ENCODE measurements around the gene INAFM1. TPM values are rescaled to one million over a fixed set of nuclear protein-coding genes. Genes with fewer than 3 reads are reported as not detected.

The INAFM1 gene
- polyA plus RNA-seq, 1 experiment = 2.4 TPM

DNA sequence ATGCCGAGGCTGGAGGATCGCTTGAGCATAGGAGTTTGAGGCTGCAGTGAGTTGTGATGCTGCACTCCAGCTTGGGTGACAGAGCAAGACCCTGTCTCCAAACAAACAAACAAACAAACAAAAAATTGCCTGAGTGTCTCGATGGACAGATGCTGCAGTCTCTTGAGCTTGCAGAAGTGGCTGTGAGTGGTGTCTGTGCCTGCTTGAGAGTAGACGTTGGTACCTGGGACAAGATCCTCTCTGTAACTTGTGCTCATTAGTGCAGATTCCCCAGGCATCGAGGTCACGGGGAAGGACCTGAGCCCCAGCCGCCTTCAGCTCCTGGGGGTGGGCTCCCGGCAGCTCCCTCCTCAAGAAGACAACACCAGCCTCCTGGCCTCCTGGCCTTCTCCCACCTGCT is 48.7 kb downstream of the INAFM1 start:
- H3K27ac ChIP-seq (ENCODE audit: low read depth, low read length) = no peak overlapping the region
- H3K27me3 ChIP-seq (ENCODE audit: control insufficient read depth, insufficient read depth, low read length) = peaks cover 3% of the 10 kb centered on the region
- H3K9me3 ChIP-seq (ENCODE audit: control insufficient read depth, insufficient read depth, low read length) = peaks cover 12% of the 10 kb centered on the region; the same call in 1 of the 2 replicates
- ChIA-PET CTCF (interaction anchor here (4.0 kb wide), 1 partner anchor 25 kb away, joined by 17 read pairs; the partner anchor contains the start of gene DHX34), POLR2A (interaction anchor here (0.6 kb wide), 1 partner anchor 23 kb away, joined by 3 read pairs; no protein-coding TSS in a partner anchor)
- no peak for DNase-seq (ENCODE audit: low read depth, low spot score)
- no peak overlapping the region for H3K4me3 ChIP-seq (ENCODE audit: low read depth, low read length)
- no peak for TF ChIP-seq CTCF (IDR thresholded peaks at IDR 0.05; ENCODE audit: low read depth, low read length)

DNA sequence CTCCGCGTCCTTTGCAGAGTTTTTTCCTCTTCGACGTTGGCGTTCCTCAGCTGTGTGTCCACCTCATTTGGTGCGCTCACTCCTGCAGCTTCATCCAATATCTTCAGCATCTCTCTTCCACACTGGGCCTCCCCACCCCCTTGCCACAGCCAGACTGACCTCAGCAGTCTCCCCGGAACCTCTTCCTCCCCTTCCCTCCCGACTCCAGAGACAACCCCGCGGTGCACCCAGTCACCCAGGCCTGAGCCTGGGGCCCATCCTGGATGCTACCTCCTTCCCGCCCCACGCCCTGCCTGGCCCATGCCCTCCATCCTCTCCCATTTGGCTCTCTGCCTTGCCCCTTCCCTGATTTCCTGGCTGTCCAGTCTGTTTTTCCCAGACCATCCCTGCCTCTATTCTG is 49.2 kb downstream of the INAFM1 start:
- DNase-seq (ENCODE audit: low read depth, low spot score) = no peak
- TF ChIP-seq CTCF (IDR thresholded peaks at IDR 0.05; ENCODE audit: low read depth, low read length) = no peak
- ChIA-PET CTCF (interaction anchor here (4.0 kb wide), 1 partner anchor 25 kb away, joined by 17 read pairs; the partner anchor contains the start of gene DHX34), POLR2A (no interaction called here)
- no peak overlapping the region for H3K27ac ChIP-seq (ENCODE audit: low read depth, low read length)
- peaks cover 12% of the 10 kb centered on the region; the same call in 1 of the 2 replicates for H3K9me3 ChIP-seq (ENCODE audit: control insufficient read depth, insufficient read depth, low read length)
- H3K4me3 ChIP-seq (ENCODE audit: low read depth, low read length) = no peak overlapping the region
- H3K27me3 ChIP-seq (ENCODE audit: control insufficient read depth, insufficient read depth, low read length) = peaks cover 3% of the 10 kb centered on the region

GRCh38 chr19:47324502-47324901 is 49.8 kb downstream of the INAFM1 start:
- Histone ChIP-seq H3K9me3 (ENCODE audit: control insufficient read depth, insufficient read depth, low read length) (peaks cover 12% of the 10 kb centered on the region; the same call in 1 of the 2 replicates), H3K4me3 (ENCODE audit: low read depth, low read length) (no peak overlapping the region), H3K27me3 (ENCODE audit: control insufficient read depth, insufficient read depth, low read length) (peaks cover 3% of the 10 kb centered on the region), H3K27ac (ENCODE audit: low read depth, low read length) (no peak overlapping the region)
- no peak for TF ChIP-seq CTCF (IDR thresholded peaks at IDR 0.05; ENCODE audit: low read depth, low read length)
- ChIA-PET POLR2A (no interaction called here), CTCF (interaction anchor here (0.6 to 4.0 kb wide), 4 partner anchors 16 to 1562 kb away, joined by 4 to 17 read pairs (median 5); partner anchors contain the start of gene DHX34)
- DNase-seq (ENCODE audit: low read depth, low spot score) = no peak

Small RNA genes lying within 50 kb of the gene (small RNA-seq; reads per million reads assigned to genes)
- gene MIR3190 (ENCODE audit: insufficient read length, low read depth) = not detected

Other genes with a start within 250 kb of the INAFM1 start
- gene TMEM160, start 226.3 kb upstream of the INAFM1 start, polyA plus RNA-seq (2011; rRNA removed) = 5.3 and 9.3 TPM in 2 replicates
- 4.9 and 7.3 TPM in 2 replicates for gene ZC3H4, start 161.1 kb upstream of the INAFM1 start, polyA plus RNA-seq (2011; rRNA removed)
- 142 and 165 TPM in 2 replicates for gene SAE1, start 144.1 kb upstream of the INAFM1 start, polyA plus RNA-seq (2011; rRNA removed)
- gene BBC3, start 43.7 kb upstream of the INAFM1 start, polyA plus RNA-seq (2011; rRNA removed) = 3.6 and 4.4 TPM in 2 replicates
- 5.0 and 6.6 TPM in 2 replicates for gene CCDC9, start 18.4 kb upstream of the INAFM1 start, polyA plus RNA-seq (2011; rRNA removed)
- 0.50 and 0.53 TPM in 2 replicates for gene C5AR1, start 35.0 kb downstream of the INAFM1 start, polyA plus RNA-seq (2011; rRNA removed)
- not detected in 2 replicates for gene C5AR2, start 57.3 kb downstream of the INAFM1 start, polyA plus RNA-seq (2011; rRNA removed)
- 4.2 and 6.0 TPM in 2 replicates for gene DHX34, start 74.4 kb downstream of the INAFM1 start, polyA plus RNA-seq (2011; rRNA removed)
- gene MEIS3, start 144.6 kb downstream of the INAFM1 start, polyA plus RNA-seq (2011; rRNA removed) = 21.6 and 27.2 TPM in 2 replicates
- 0.05 TPM in 1 of 2 replicates, not detected in the other for gene SLC8A2, start 197.0 kb downstream of the INAFM1 start, polyA plus RNA-seq (2011; rRNA removed)
- 5.7 and 7.4 TPM in 2 replicates for gene KPTN, start 209.3 kb downstream of the INAFM1 start, polyA plus RNA-seq (2011; rRNA removed)
- 84.1 and 102 TPM in 2 replicates for gene NAPA, start 240.2 kb downstream of the INAFM1 start, polyA plus RNA-seq (2011; rRNA removed)

Data from AG04450 (cell line).